T-helper 2 cell treated with Interferon-gamma antibody and Interleukin-4, amounts not matched to agents 5 μg/mL and 100 μg/mL, for 36 hours (primary cell): ENCODE data around the gene ASCL5.

Experiments used
- DNase-seq: peaks from one replicate; pipeline ENCODE4 v3.0.0; 2021; ENCODE audit warnings: low spot score
- H3K27ac Mint-ChIP-seq: one replicate; pipeline ENCODE4 v1.8.0; 2021; ENCODE audit warnings: mild to moderate bottlenecking, mixed read lengths
- H3K27me3 Mint-ChIP-seq: one replicate; pipeline ENCODE4 v1.8.0; 2021; ENCODE audit warnings: low read depth, mixed read lengths
- H3K36me3 Mint-ChIP-seq: one replicate; pipeline ENCODE4 v1.8.0; 2021; ENCODE audit warnings: low read depth, mixed read lengths
- H3K4me1 Mint-ChIP-seq: one replicate; pipeline ENCODE4 v1.8.0; 2021; ENCODE audit warnings: low read depth, mixed read lengths
- H3K4me3 Mint-ChIP-seq: one replicate; pipeline ENCODE4 v1.8.0; 2022; ENCODE audit warnings: mild to moderate bottlenecking, moderate library complexity, mixed read lengths
- H3K9me3 Mint-ChIP-seq: one replicate; pipeline ENCODE4 v1.8.0; 2021; ENCODE audit warnings: mixed read lengths

The ASCL5 gene

GRCh38 chr1:201143726-201144635 is 17.0 kb upstream of the ASCL5 start:
- H3K36me3 Mint-ChIP-seq: peaks cover 3% of the 10 kb centered on the region
- no peak overlapping the region for H3K4me3 Mint-ChIP-seq
- no peaks in the 10 kb centered on the region for H3K27me3 Mint-ChIP-seq
- no peak for DNase-seq
- H3K4me1 Mint-ChIP-seq: no peaks in the 10 kb centered on the region
- no peak overlapping the region for H3K27ac Mint-ChIP-seq
- H3K9me3 Mint-ChIP-seq: no peaks in the 10 kb centered on the region

- Mint-ChIP-seq H3K9me3 (no peaks in the 10 kb centered on the region), H3K36me3 (peaks cover 3% of the 10 kb centered on the region), H3K4me3 (no peak overlapping the region), H3K4me1 (no peaks in the 10 kb centered on the region), H3K27me3 (no peaks in the 10 kb centered on the region), H3K27ac (no peak overlapping the region)
- DNase-seq: no peak
Observed at GRCh38 chr1:201142849-201143725, 16.1 kb upstream of the ASCL5 start.

- Mint-ChIP-seq H3K27ac (no peak overlapping the region), H3K27me3 (no peaks in the 10 kb centered on the region), H3K9me3 (no peaks in the 10 kb centered on the region), H3K4me3 (no peak overlapping the region), H3K4me1 (no peaks in the 10 kb centered on the region), H3K36me3 (peaks cover 3% of the 10 kb centered on the region)
- DNase-seq: no peak
Observed at GRCh38 chr1:201142011-201142848, 15.2 kb upstream of the ASCL5 start.

GRCh38 chr1:201141418-201141817 is 14.4 kb upstream of the ASCL5 start:
- H3K4me3 Mint-ChIP-seq: no peak overlapping the region

GRCh38 chr1:201140941-201141260 is 13.9 kb upstream of the ASCL5 start:
- peaks cover 3% of the 10 kb centered on the region for H3K36me3 Mint-ChIP-seq
- H3K9me3 Mint-ChIP-seq: no peaks in the 10 kb centered on the region
- no peak overlapping the region for H3K27ac Mint-ChIP-seq
- H3K4me1 Mint-ChIP-seq: no peaks in the 10 kb centered on the region
- no peak for DNase-seq
- H3K27me3 Mint-ChIP-seq: no peaks in the 10 kb centered on the region
- H3K4me3 Mint-ChIP-seq: no peak overlapping the region

More at GRCh38 chr1:201141418-201141817, 14.4 kb upstream of the ASCL5 start:
- no peaks in the 10 kb centered on the region for H3K27me3 Mint-ChIP-seq
- DNase-seq: no peak
- H3K4me1 Mint-ChIP-seq: no peaks in the 10 kb centered on the region
- H3K27ac Mint-ChIP-seq: no peak overlapping the region
- H3K9me3 Mint-ChIP-seq: no peaks in the 10 kb centered on the region
- peaks cover 3% of the 10 kb centered on the region for H3K36me3 Mint-ChIP-seq

GRCh38 chr1:201140235-201140940 is 13.4 kb upstream of the ASCL5 start:
- H3K4me1 Mint-ChIP-seq: no peaks in the 10 kb centered on the region
- no peak overlapping the region for H3K4me3 Mint-ChIP-seq
- no peak overlapping the region for H3K27ac Mint-ChIP-seq
- H3K36me3 Mint-ChIP-seq: peaks cover 5% of the 10 kb centered on the region
- no peak for DNase-seq
- H3K27me3 Mint-ChIP-seq: no peaks in the 10 kb centered on the region
- no peaks in the 10 kb centered on the region for H3K9me3 Mint-ChIP-seq

GRCh38 chr1:201139756-201140155 is 12.8 kb upstream of the ASCL5 start:
- Mint-ChIP-seq H3K27ac (no peak overlapping the region), H3K27me3 (no peaks in the 10 kb centered on the region), H3K4me3 (no peak overlapping the region), H3K9me3 (no peaks in the 10 kb centered on the region), H3K4me1 (no peaks in the 10 kb centered on the region), H3K36me3 (peaks cover 5% of the 10 kb centered on the region)
- DNase-seq: no peak

GRCh38 chr1:201139306-201139705 is 12.3 kb upstream of the ASCL5 start:
- Mint-ChIP-seq H3K4me3 (no peak overlapping the region), H3K36me3 (peaks cover 5% of the 10 kb centered on the region), H3K27me3 (no peaks in the 10 kb centered on the region), H3K9me3 (no peaks in the 10 kb centered on the region), H3K4me1 (no peaks in the 10 kb centered on the region), H3K27ac (no peak overlapping the region)
- DNase-seq: no peak

GRCh38 chr1:201138311-201138840 is 11.4 kb upstream of the ASCL5 start:
- Mint-ChIP-seq H3K4me3 (no peak overlapping the region), H3K4me1 (no peaks in the 10 kb centered on the region), H3K27me3 (no peaks in the 10 kb centered on the region), H3K27ac (no peak overlapping the region), H3K9me3 (no peaks in the 10 kb centered on the region), H3K36me3 (peaks cover 5% of the 10 kb centered on the region)
- no peak for DNase-seq

GRCh38 chr1:201137579-201138310 is 10.8 kb upstream of the ASCL5 start:
- Mint-ChIP-seq H3K27me3 (no peaks in the 10 kb centered on the region), H3K4me3 (no peak overlapping the region), H3K27ac (no peak overlapping the region), H3K4me1 (no peaks in the 10 kb centered on the region), H3K36me3 (peaks cover 3% of the 10 kb centered on the region), H3K9me3 (no peaks in the 10 kb centered on the region)
- no peak for DNase-seq

- no peaks in the 10 kb centered on the region for H3K27me3 Mint-ChIP-seq
- H3K36me3 Mint-ChIP-seq: peaks cover 3% of the 10 kb centered on the region
- no peak overlapping the region for H3K27ac Mint-ChIP-seq
- DNase-seq: no peak
- no peak overlapping the region for H3K4me3 Mint-ChIP-seq
- H3K9me3 Mint-ChIP-seq: no peaks in the 10 kb centered on the region
- H3K4me1 Mint-ChIP-seq: no peaks in the 10 kb centered on the region
Observed at GRCh38 chr1:201137024-201137392, 10.0 kb upstream of the ASCL5 start.

GRCh38 chr1:201136355-201137023 is 9.5 kb upstream of the ASCL5 start:
- Mint-ChIP-seq H3K36me3 (peaks cover 3% of the 10 kb centered on the region), H3K27ac (no peak overlapping the region), H3K27me3 (no peaks in the 10 kb centered on the region), H3K9me3 (no peaks in the 10 kb centered on the region), H3K4me3 (no peak overlapping the region), H3K4me1 (no peaks in the 10 kb centered on the region)
- DNase-seq: no peak
